K562 (cell line): ENCODE results near the gene PDLIM7. TPM values are rescaled to one million over a fixed set of nuclear protein-coding genes. Genes with fewer than 3 reads are reported as not detected.

Source experiments
- BRF2 ChIP-seq: IDR thresholded peaks from 3 replicates; pipeline ENCODE4 v1.6.1; 2011; ENCODE audit warnings: borderline replicate concordance, mild to moderate bottlenecking; ENCODE audit not compliant: insufficient read length, insufficient read depth
- CHD4 ChIP-seq: fragments of 200-600 bp; sonication (generic); IDR thresholded peaks from 3 replicates; pipeline ENCODE4 v1.6.1; 2012; ENCODE audit warnings: low read depth, mild to moderate bottlenecking, mixed read lengths, low read length, inconsistent platforms; ENCODE audit not compliant: insufficient read depth, insufficient replicate concordance, poor library complexity, severe bottlenecking
- GTF2E2 ChIP-seq: fragments of 200-800 bp; sonication (Bioruptor generic); IDR thresholded peaks from 2 replicates; pipeline ENCODE4 v1.6.1; 2016; ENCODE audit warnings: missing genetic modification characterization, missing compliant biosample characterization
- HEY1 ChIP-seq: fragments of 250-450 bp; sonication (Bioruptor Pico); IDR thresholded peaks from 2 replicates; pipeline ENCODE4 v1.5.0; 2020; ENCODE audit warnings: mild to moderate bottlenecking, moderate library complexity, borderline replicate concordance
- KAT2B ChIP-seq: IDR thresholded peaks from one replicate; pipeline ENCODE4 v1.6.1; 2012; ENCODE audit warnings: low read depth, mild to moderate bottlenecking, control low read depth, inconsistent platforms, low read length, moderate library complexity
- MEF2A ChIP-seq: IDR thresholded peaks from 2 replicates; pipeline ENCODE4 v1.6.1; 2011; ENCODE audit warnings: low read depth, mild to moderate bottlenecking, low read length, moderate library complexity; ENCODE audit not compliant: control insufficient read depth
- MXD1 ChIP-seq: fragments of 250-450 bp; sonication (Bioruptor Pico); IDR thresholded peaks from 2 replicates; pipeline ENCODE4 v1.8.0; 2021; ENCODE audit warnings: borderline replicate concordance, mild to moderate bottlenecking, moderate library complexity; ENCODE audit not compliant: poor library complexity, severe bottlenecking
- RB1 ChIP-seq: fragments of 450-650 bp; IDR thresholded peaks from 2 replicates; pipeline ENCODE4 v1.6.1; 2017; ENCODE audit warnings: low read depth, mild to moderate bottlenecking
- THAP12 ChIP-seq: fragments of 250-450 bp; sonication (Bioruptor Pico); IDR thresholded peaks from 2 replicates; pipeline ENCODE4 v1.9.0; 2021; ENCODE audit warnings: mild to moderate bottlenecking, inconsistent platforms
- ZBTB11 ChIP-seq, 3 experiments: fragments of 200-800 bp in 1 of 3; fragments of 250-450 bp in 1 of 3; fragments of 450-650 bp in 1 of 3; sonication (Bioruptor Pico) in 1 of 3; sonication (Bioruptor generic) in 1 of 3; formaldehyde crosslinking in 1 of 3; IDR thresholded peaks; 2 replicates each; pipeline versions ENCODE4 v1.6.1 to v1.8.0; 2016 to 2022; ENCODE audit warnings: mild to moderate bottlenecking in 2 of 3, missing genetic modification characterization in 2 of 3, missing compliant biosample characterization in 1 of 3, moderate library complexity in 1 of 3
- ZNF184 ChIP-seq: sonication (generic); formaldehyde crosslinking; IDR thresholded peaks from 2 replicates; pipeline ENCODE4 v1.5.0; 2020; ENCODE audit warnings: missing genetic modification reagents
- ZNF609 ChIP-seq: sonication (generic); formaldehyde crosslinking; IDR thresholded peaks from 2 replicates; pipeline ENCODE4 v1.8.1; 2023; ENCODE audit warnings: missing genetic modification reagents, mild to moderate bottlenecking, borderline replicate concordance
- polyA plus RNA-seq, 8 experiments: library from polyadenylated mRNA; depleted of rRNA in 4 of 8; stranded (reverse) in 5 of 8; unstranded in 3 of 8; fragments of >200 nt; fragmentation: Nextera tagmentation in 2 of 8; fragmentation: Illumina TruSeq in 1 of 8; extraction: Ambion mirVana in 2 of 8; extraction: Trizol in 1 of 8; gene quantifications; 2 replicates each; pipeline versions ENCODE4 v1.2.1 to v1.2.3, GENCODE V29; 2011 to 2014; ENCODE audit warnings: inconsistent platforms in 1 of 8, missing spikeins in 1 of 8
- total RNA-seq, 7 experiments: library from RNA; depleted of rRNA in 6 of 7; stranded (reverse); fragments of >200 nt in 6 of 7; fragmentation: Illumina TruSeq in 2 of 7; extraction: Trizol in 2 of 7; gene quantifications; 2 replicates each; pipeline versions ENCODE4 v1.2.1 to v1.2.3, GENCODE V29; 2011 to 2021; ENCODE audit warnings: low replicate concordance in 1 of 7

The PDLIM7 gene
- total and polyA plus RNA-seq, 9 of the 15 experiments (the other 6 are each of a cell fraction or from before 2014, with no cell fraction given), result 2.1 to 124 (median 32.6) TPM

- TF ChIP-seq ZNF609 (CRISPR knock-in tag), result no peak
- TF ChIP-seq BRF2, result no peak
- TF ChIP-seq THAP12, result no peak
- TF ChIP-seq KAT2B, result no peak
- TF ChIP-seq MXD1 (CRISPR knock-in tag), result no peak
- no peak for TF ChIP-seq ZNF184 (CRISPR knock-in tag)
- TF ChIP-seq MEF2A, result no peak
- TF ChIP-seq CHD4, result no peak
- no peak for TF ChIP-seq RB1
- TF ChIP-seq HEY1, result no peak
- TF ChIP-seq GTF2E2, result no peak
- TF ChIP-seq ZBTB11 (CRISPR knock-in tag; IDR thresholded peaks at IDR 0.05), result no peak; a peak in 1 of 6 replicates
Measured at GRCh38 chr5:177508837-177509236, 11.4 kb upstream of the PDLIM7 start (continued).
